ENCODE data around the gene RBPMS2.

The RBPMS2 gene

GRCh38 chr15:64776402-64776786 is 1.0 kb upstream of the RBPMS2 start:
- no peak for ATAC-seq (ENCODE audit: insufficient read depth, low read depth)
- peak overlapping the region in 1 of 2 experiments; percentile 62; a peak in 2 of 4 replicates for H3K4me3 ChIP-seq (ENCODE audit: low read depth in 1 of 2, low read length in 2 of 2)
- H3K4me2 ChIP-seq (ENCODE audit: insufficient read depth, low read length), result peak overlapping the region; percentile 85
- no peak overlapping the region for H3K27ac ChIP-seq (ENCODE audit: low read length)
- no peaks in the 10 kb centered on the region for H4K20me1 ChIP-seq (ENCODE audit: insufficient read depth, low read length)
- no peaks in the 10 kb centered on the region for H3K9me3 ChIP-seq (ENCODE audit: insufficient read depth, low read length, severe bottlenecking)
- H2AFZ ChIP-seq (ENCODE audit: low read depth, low read length), result peak overlapping the region; percentile 80; the same call in 1 of the 2 replicates
- no peak overlapping the region for H3K9ac ChIP-seq (ENCODE audit: low read depth, low read length)
- no peaks in the 10 kb centered on the region for H3K79me2 ChIP-seq (ENCODE audit: insufficient read depth, low read length)
- H3K4me1 ChIP-seq (ENCODE audit: insufficient read depth, low read length), result peaks cover 7% of the 10 kb centered on the region
- DNase-seq, result no peak
- H3K27me3 ChIP-seq (ENCODE audit: insufficient read depth, low read length, poor library complexity), result no peaks in the 10 kb centered on the region
- TF ChIP-seq EZH2 (IDR thresholded peaks at IDR 0.05; ENCODE audit: borderline replicate concordance, low read depth, low read length, severe bottlenecking) (no peak), CTCF (IDR thresholded peaks at IDR 0.05; ENCODE audit: borderline replicate concordance, extremely low read depth, low read length, poor library complexity, severe bottlenecking) (no peak)
- no peaks in the 10 kb centered on the region for H3K36me3 ChIP-seq (ENCODE audit: insufficient read depth, low read length)

GRCh38 chr15:64774629-64775493 is 528 bp downstream of the RBPMS2 start:
- ATAC-seq (ENCODE audit: insufficient read depth, low read depth) (peak; percentile 19; the same call in 2 of the 3 replicates), DNase-seq (no peak)
- Histone ChIP-seq H4K20me1 (ENCODE audit: insufficient read depth, low read length) (no peaks in the 10 kb centered on the region), H3K4me3 (ENCODE audit: low read depth in 1 of 2, low read length in 2 of 2) (peak overlapping the region in 1 of 2 experiments; percentile 41; a peak in 2 of 4 replicates), H3K36me3 (ENCODE audit: insufficient read depth, low read length) (no peaks in the 10 kb centered on the region), H2AFZ (ENCODE audit: low read depth, low read length) (peak overlapping the region; percentile 16; the same call in 1 of the 2 replicates), H3K9me3 (ENCODE audit: insufficient read depth, low read length, severe bottlenecking) (no peaks in the 10 kb centered on the region), H3K9ac (ENCODE audit: low read depth, low read length) (no peak overlapping the region; the same call in 1 of the 2 replicates), H3K4me2 (ENCODE audit: insufficient read depth, low read length) (peak overlapping the region; percentile 55), H3K4me1 (ENCODE audit: insufficient read depth, low read length) (peaks cover 7% of the 10 kb centered on the region), H3K27me3 (ENCODE audit: insufficient read depth, low read length, poor library complexity) (no peaks in the 10 kb centered on the region), H3K79me2 (ENCODE audit: insufficient read depth, low read length) (no peaks in the 10 kb centered on the region), H3K27ac (ENCODE audit: low read length) (no peak overlapping the region)
- TF ChIP-seq EZH2 (IDR thresholded peaks at IDR 0.05; ENCODE audit: borderline replicate concordance, low read depth, low read length, severe bottlenecking), result no peak
- TF ChIP-seq CTCF (IDR thresholded peaks at IDR 0.05; ENCODE audit: borderline replicate concordance, extremely low read depth, low read length, poor library complexity, severe bottlenecking), result no peak

- Histone ChIP-seq H3K9ac (ENCODE audit: low read depth, low read length) (no peak overlapping the region), H3K9me3 (ENCODE audit: insufficient read depth, low read length, severe bottlenecking) (no peaks in the 10 kb centered on the region), H3K4me2 (ENCODE audit: insufficient read depth, low read length) (no peak overlapping the region), H3K79me2 (ENCODE audit: insufficient read depth, low read length) (no peaks in the 10 kb centered on the region), H3K4me1 (ENCODE audit: insufficient read depth, low read length) (peaks cover 7% of the 10 kb centered on the region), H3K4me3 (ENCODE audit: low read depth in 1 of 2, low read length in 2 of 2) (no peak overlapping the region), H3K27ac (ENCODE audit: low read length) (no peak overlapping the region), H3K36me3 (ENCODE audit: insufficient read depth, low read length) (no peaks in the 10 kb centered on the region), H3K27me3 (ENCODE audit: insufficient read depth, low read length, poor library complexity) (no peaks in the 10 kb centered on the region), H2AFZ (ENCODE audit: low read depth, low read length) (no peak overlapping the region), H4K20me1 (ENCODE audit: insufficient read depth, low read length) (no peaks in the 10 kb centered on the region)
- no peak for DNase-seq
- ATAC-seq (ENCODE audit: insufficient read depth, low read depth), result no peak
- TF ChIP-seq EZH2 (IDR thresholded peaks at IDR 0.05; ENCODE audit: borderline replicate concordance, low read depth, low read length, severe bottlenecking) (no peak), CTCF (IDR thresholded peaks at IDR 0.05; ENCODE audit: borderline replicate concordance, extremely low read depth, low read length, poor library complexity, severe bottlenecking) (no peak)
These were observed 1.3 kb downstream of the RBPMS2 start for GRCh38 chr15:64774037-64774628.

Measured in DND-41 (cell line).